GM12872 (cell line): ENCODE results near the gene OST4.

Experiments
- CTCF ChIP-seq: IDR thresholded peaks from 3 replicates; pipeline ENCODE4 v1.5.1; 2011; ENCODE audit warnings: low read depth, mild to moderate bottlenecking, low read length, moderate library complexity; ENCODE audit not compliant: insufficient read depth

Gene OST4

GRCh38 chr2:27070653-27071276 is 689 bp downstream of the OST4 start:
- no peak for TF ChIP-seq CTCF

- TF ChIP-seq CTCF: no peak
These were observed 1.4 kb downstream of the OST4 start for GRCh38 chr2:27069961-27070618.

- no peak for TF ChIP-seq CTCF
These were observed 2.0 kb downstream of the OST4 start for GRCh38 chr2:27069436-27069835.

GRCh38 chr2:27067385-27067784 is 4.1 kb downstream of the OST4 start:
- TF ChIP-seq CTCF: no peak

- TF ChIP-seq CTCF: no peak
These were observed 6.3 kb downstream of the OST4 start for GRCh38 chr2:27065128-27065527.

- no peak for TF ChIP-seq CTCF
These were observed 11.1 kb downstream of the OST4 start for GRCh38 chr2:27060323-27060722.

GRCh38 chr2:27059141-27059820 is 12.2 kb downstream of the OST4 start:
- TF ChIP-seq CTCF: no peak
